SU-DHL-6 (cell line): ENCODE measurements around the gene KNDC1.

Source experiments
- CTCF ChIP-seq: fragments of 200-600 bp; sonication (generic); IDR thresholded peaks from one replicate; pipeline ENCODE4 v1.5.1; 2017; ENCODE audit warnings: antibody characterized with exemption, mild to moderate bottlenecking, low read length, moderate library complexity; ENCODE audit not compliant: insufficient read depth, poor library complexity, severe bottlenecking
- EZH2phosphoT487 ChIP-seq: fragments of 200-600 bp; sonication (generic), shearing (Covaris generic); conservative IDR thresholded peaks from 2 replicates; pipeline ENCODE4 v1.6.1; 2018; ENCODE audit warnings: mild to moderate bottlenecking, antibody characterized with exemption, low read length, moderate library complexity, mixed read lengths

- TF ChIP-seq CTCF (no peak), EZH2phosphoT487 (no peak)
Measured at GRCh38 chr10:133135116-133135465, 24.9 kb upstream of the KNDC1 start.
